WTC11 (cell line): ENCODE results near the gene AMBRA1. TPM values are rescaled to one million over a fixed set of nuclear protein-coding genes. Genes with fewer than 3 reads are reported as not detected.

ENCODE experiments used
- ATAC-seq: fragments of 200-7000 bp; cut with Tn5 transposase; 2 replicates; pipeline ENCODE4 v1.10.0; 2021; ENCODE audit warnings: mild to moderate bottlenecking, moderate library complexity
- CTCF ChIA-PET: fragments of 300-600 bp; sonication (Branson Sonifier 250); formaldehyde crosslinking; loops from one replicate; lab custom pipeline; 2021; ENCODE audit warnings: antibody characterized with exemption; lab: Charles Lee
- POLR2A ChIA-PET: fragments of 350-600 bp; sonication (Branson Sonifier 250); formaldehyde crosslinking; loops from one replicate; lab custom pipeline; 2021; ENCODE audit warnings: antibody characterized with exemption; lab: Charles Lee
- DNase-seq: peaks from one replicate; pipeline ENCODE4 v3.0.0; 2021; ENCODE audit warnings: low spot score
- H3K27ac Mint-ChIP-seq: 2 replicates; pipeline ENCODE4 v1.8.0; 2021; ENCODE audit warnings: mixed read lengths
- H3K27me3 Mint-ChIP-seq: 2 replicates; pipeline ENCODE4 v1.8.0; 2021; ENCODE audit warnings: low read depth, mild to moderate bottlenecking, moderate library complexity, mixed read lengths
- H3K36me3 Mint-ChIP-seq: 2 replicates; pipeline ENCODE4 v1.8.0; 2021; ENCODE audit warnings: mixed read lengths
- H3K4me1 Mint-ChIP-seq: 2 replicates; pipeline ENCODE4 v1.8.0; 2022; ENCODE audit warnings: mixed read lengths
- H3K4me3 Mint-ChIP-seq: 2 replicates; pipeline ENCODE4 v1.8.0; 2021; ENCODE audit warnings: mild to moderate bottlenecking, moderate library complexity, mixed read lengths
- H3K9me3 Mint-ChIP-seq: 2 replicates; pipeline ENCODE4 v1.8.0; 2021; ENCODE audit warnings: mixed read lengths
- FOXJ3 ChIP-seq: sonication (generic); formaldehyde crosslinking; IDR thresholded peaks from 2 replicates; pipeline ENCODE4 v1.9.0; 2021; ENCODE audit warnings: missing genetic modification reagents, mild to moderate bottlenecking, borderline replicate concordance
- FOXP1 ChIP-seq: sonication (generic); formaldehyde crosslinking; IDR thresholded peaks from 2 replicates; pipeline ENCODE4 v1.8.0; 2022; ENCODE audit warnings: missing genetic modification reagents, mild to moderate bottlenecking, moderate library complexity, borderline replicate concordance
- HMGA2 ChIP-seq: fragments of 250-450 bp; sonication (Bioruptor Pico); IDR thresholded peaks from 2 replicates; pipeline ENCODE4 v1.4.0; 2021; ENCODE audit warnings: mild to moderate bottlenecking, moderate library complexity
- IRF2 ChIP-seq: sonication (generic); formaldehyde crosslinking; IDR thresholded peaks from 2 replicates; pipeline ENCODE4 v1.8.0; 2022; ENCODE audit warnings: low read depth, missing genetic modification reagents, borderline replicate concordance
- JAZF1 ChIP-seq: fragments of 250-450 bp; sonication (Bioruptor Pico); IDR thresholded peaks from 2 replicates; pipeline ENCODE4 v1.9.0; 2021; ENCODE audit warnings: moderate library complexity, mild to moderate bottlenecking, inconsistent platforms
- KAT7 ChIP-seq: sonication (generic); formaldehyde crosslinking; IDR thresholded peaks from 2 replicates; pipeline ENCODE4 v1.8.1; 2023; ENCODE audit warnings: missing genetic modification reagents, mild to moderate bottlenecking, borderline replicate concordance
- MYBL2 ChIP-seq: sonication (generic); formaldehyde crosslinking; IDR thresholded peaks from 2 replicates; pipeline ENCODE4 v1.8.1; 2023; ENCODE audit warnings: mild to moderate bottlenecking, moderate library complexity, missing genetic modification reagents
- NR2C2 ChIP-seq: sonication (generic); formaldehyde crosslinking; IDR thresholded peaks from 2 replicates; pipeline ENCODE4 v1.8.0; 2022; ENCODE audit warnings: mild to moderate bottlenecking, missing genetic modification reagents
- SOX15 ChIP-seq: fragments of 250-450 bp; sonication (Bioruptor Pico); IDR thresholded peaks from 2 replicates; pipeline ENCODE4 v1.9.0; 2021; ENCODE audit warnings: mild to moderate bottlenecking
- ZNF121 ChIP-seq: sonication (generic); formaldehyde crosslinking; IDR thresholded peaks from 2 replicates; pipeline ENCODE4 v1.8.0; 2023; ENCODE audit warnings: missing genetic modification reagents
- ZNF219 ChIP-seq: sonication (generic); formaldehyde crosslinking; IDR thresholded peaks from 2 replicates; pipeline ENCODE4 v1.8.0; 2023; ENCODE audit warnings: missing genetic modification reagents, mild to moderate bottlenecking, borderline replicate concordance
- ZNF232 ChIP-seq: sonication (generic); formaldehyde crosslinking; IDR thresholded peaks from 2 replicates; pipeline ENCODE4 v1.8.0; 2022; ENCODE audit warnings: mild to moderate bottlenecking, missing genetic modification reagents
- ZNF317 ChIP-seq: sonication (generic); formaldehyde crosslinking; IDR thresholded peaks from 2 replicates; pipeline ENCODE4 v1.8.1; 2023; ENCODE audit warnings: low read depth, mild to moderate bottlenecking, moderate library complexity, missing genetic modification reagents, borderline replicate concordance
- ZNF671 ChIP-seq: fragments of 250-450 bp; sonication (Bioruptor Pico); IDR thresholded peaks from 2 replicates; pipeline ENCODE4 v1.8.0; 2021; ENCODE audit warnings: mild to moderate bottlenecking
- total RNA-seq: library from RNA; stranded (reverse); gene quantifications from 3 replicates; pipeline ENCODE4 v1.2.3, GENCODE V29; 2021
- TF ChIP-seq, protein P1 (sequence below): fragments of 250-450 bp; sonication (Bioruptor Pico); IDR thresholded peaks from 2 replicates; pipeline ENCODE4 v1.8.0; 2021; ENCODE audit warnings: mild to moderate bottlenecking
- TF ChIP-seq, protein P2 (sequence below): sonication (generic); formaldehyde crosslinking; IDR thresholded peaks from 2 replicates; pipeline ENCODE4 v1.8.1; 2023; ENCODE audit warnings: mild to moderate bottlenecking, moderate library complexity, missing genetic modification reagents
- TF ChIP-seq, protein P3 (sequence below): fragments of 250-450 bp; sonication (Bioruptor Pico); IDR thresholded peaks from 2 replicates; pipeline ENCODE4 v1.9.0; 2021; ENCODE audit warnings: moderate library complexity, mild to moderate bottlenecking, inconsistent platforms, borderline replicate concordance
- TF ChIP-seq, protein P4 (sequence below): sonication (generic); formaldehyde crosslinking; IDR thresholded peaks from 2 replicates; pipeline ENCODE4 v1.8.1; 2023; ENCODE audit warnings: mild to moderate bottlenecking, missing genetic modification reagents
- TF ChIP-seq, protein P5 (sequence below): fragments of 250-450 bp; sonication (Bioruptor Pico); IDR thresholded peaks from 2 replicates; pipeline ENCODE4 v1.9.0; 2021; ENCODE audit warnings: mild to moderate bottlenecking, borderline replicate concordance

The AMBRA1 gene
- total RNA-seq, 1 experiment from 2014 or later: 35.0 TPM

DNA sequence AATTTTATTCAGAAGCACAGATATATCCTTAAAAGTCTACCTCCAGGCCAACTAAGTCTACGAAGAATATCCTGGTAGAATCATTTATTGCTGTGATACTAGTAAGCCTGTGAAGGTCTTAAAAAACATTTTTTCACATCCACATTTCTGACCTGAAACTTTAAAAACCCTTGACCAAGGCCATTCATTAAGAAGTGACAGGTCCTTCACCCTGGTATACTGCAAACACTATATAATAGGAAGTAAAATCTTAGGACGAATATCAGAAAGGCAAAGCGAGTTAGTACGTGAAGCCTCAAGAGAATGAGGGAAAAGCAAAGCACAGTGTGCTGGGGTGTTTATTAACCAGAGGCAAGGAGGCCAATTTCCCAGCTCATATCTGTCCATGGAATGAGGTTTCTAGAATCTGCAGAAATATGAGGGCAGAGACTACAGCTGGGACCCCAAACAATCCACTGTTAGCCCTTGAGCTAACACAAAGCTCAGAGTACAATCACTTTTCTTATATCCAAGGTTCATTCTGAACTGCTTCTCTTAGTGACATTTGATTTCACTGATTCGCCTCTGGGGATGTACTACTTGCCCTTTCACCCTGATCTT, 71.0 kb downstream of the AMBRA1 start:
- Mint-ChIP-seq H3K9me3 (peaks cover 6% of the 10 kb centered on the region), H3K4me3 (no peak overlapping the region), H3K36me3 (peaks cover 6% of the 10 kb centered on the region; the same call in 1 of the 2 replicates), H3K4me1 (peaks cover 36% of the 10 kb centered on the region), H3K27ac (peak overlapping the region; percentile 5; the same call in 1 of the 2 replicates), H3K27me3 (no peaks in the 10 kb centered on the region)
- DNase-seq (no peak), ATAC-seq (no peak)
- CTCF ChIA-PET: interaction anchor here (0.6 to 1.6 kb wide), 8 partner anchors 15 to 139 kb away, joined by 3 to 16 read pairs (median 4); partner anchors contain the start of gene CHRM4
- POLR2A ChIA-PET: interaction anchor here (0.6 kb wide), 1 partner anchor 56 kb away, joined by 3 read pairs; no protein-coding TSS in a partner anchor
- TF ChIP-seq HMGA2: no peak
- TF ChIP-seq, protein P1, sequence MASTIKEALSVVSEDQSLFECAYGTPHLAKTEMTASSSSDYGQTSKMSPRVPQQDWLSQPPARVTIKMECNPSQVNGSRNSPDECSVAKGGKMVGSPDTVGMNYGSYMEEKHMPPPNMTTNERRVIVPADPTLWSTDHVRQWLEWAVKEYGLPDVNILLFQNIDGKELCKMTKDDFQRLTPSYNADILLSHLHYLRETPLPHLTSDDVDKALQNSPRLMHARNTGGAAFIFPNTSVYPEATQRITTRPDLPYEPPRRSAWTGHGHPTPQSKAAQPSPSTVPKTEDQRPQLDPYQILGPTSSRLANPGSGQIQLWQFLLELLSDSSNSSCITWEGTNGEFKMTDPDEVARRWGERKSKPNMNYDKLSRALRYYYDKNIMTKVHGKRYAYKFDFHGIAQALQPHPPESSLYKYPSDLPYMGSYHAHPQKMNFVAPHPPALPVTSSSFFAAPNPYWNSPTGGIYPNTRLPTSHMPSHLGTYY (CRISPR knock-in tag): no peak
- TF ChIP-seq MYBL2 (CRISPR knock-in tag): no peak
- TF ChIP-seq FOXP1 (CRISPR knock-in tag): no peak
- no peak for TF ChIP-seq ZNF121 (CRISPR knock-in tag)
- TF ChIP-seq SOX15: no peak
- TF ChIP-seq, all 79 proteins: peak for 0

DNA sequence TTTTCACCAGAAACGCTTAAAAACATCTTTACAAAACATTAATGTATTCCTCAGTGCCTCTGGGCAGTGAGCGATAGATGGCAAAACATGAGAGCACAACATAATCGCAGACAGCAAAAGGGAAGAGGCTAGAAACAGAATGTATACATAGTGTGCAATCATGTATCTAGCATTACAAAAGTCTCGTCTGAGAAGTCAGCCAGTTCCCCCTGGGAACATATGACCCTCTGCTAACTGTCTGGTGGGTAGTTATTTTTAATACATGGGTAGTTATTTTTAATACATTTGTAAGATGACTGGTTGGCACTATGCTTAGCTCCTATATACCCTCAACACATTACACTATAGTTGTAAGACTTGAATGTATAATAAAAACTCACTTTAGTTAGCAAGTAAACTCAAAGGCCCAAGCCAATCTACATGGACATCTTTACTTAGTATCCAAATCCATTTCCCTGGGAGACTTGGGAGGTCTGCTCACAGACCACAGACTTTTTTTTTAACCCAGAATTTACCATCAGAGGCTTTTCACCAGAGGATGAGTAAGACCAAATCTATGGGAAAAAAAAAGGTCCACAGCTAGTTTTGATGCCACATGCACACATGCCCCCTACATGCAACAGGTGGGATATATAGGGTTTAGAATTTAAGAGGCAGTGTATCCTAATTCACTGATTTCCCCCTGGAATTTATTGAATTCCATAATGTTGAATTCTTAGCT, 71.7 kb downstream of the AMBRA1 start:
- ATAC-seq (no peak), DNase-seq (no peak)
- TF ChIP-seq JAZF1: no peak
- no peak for TF ChIP-seq ZNF219 (CRISPR knock-in tag)
- TF ChIP-seq, protein P2, sequence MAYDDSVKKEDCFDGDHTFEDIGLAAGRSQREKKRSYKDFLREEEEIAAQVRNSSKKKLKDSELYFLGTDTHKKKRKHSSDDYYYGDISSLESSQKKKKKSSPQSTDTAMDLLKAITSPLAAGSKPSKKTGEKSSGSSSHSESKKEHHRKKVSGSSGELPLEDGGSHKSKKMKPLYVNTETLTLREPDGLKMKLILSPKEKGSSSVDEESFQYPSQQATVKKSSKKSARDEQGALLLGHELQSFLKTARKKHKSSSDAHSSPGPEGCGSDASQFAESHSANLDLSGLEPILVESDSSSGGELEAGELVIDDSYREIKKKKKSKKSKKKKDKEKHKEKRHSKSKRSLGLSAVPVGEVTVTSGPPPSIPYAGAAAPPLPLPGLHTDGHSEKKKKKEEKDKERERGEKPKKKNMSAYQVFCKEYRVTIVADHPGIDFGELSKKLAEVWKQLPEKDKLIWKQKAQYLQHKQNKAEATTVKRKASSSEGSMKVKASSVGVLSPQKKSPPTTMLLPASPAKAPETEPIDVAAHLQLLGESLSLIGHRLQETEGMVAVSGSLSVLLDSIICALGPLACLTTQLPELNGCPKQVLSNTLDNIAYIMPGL: no peak
- no peak for TF ChIP-seq IRF2 (CRISPR knock-in tag)
- no peak for TF ChIP-seq ZNF317 (CRISPR knock-in tag)
- TF ChIP-seq ZNF232 (CRISPR knock-in tag): no peak
- TF ChIP-seq KAT7 (CRISPR knock-in tag): no peak
- peaks cover 36% of the 10 kb centered on the region for H3K4me1 Mint-ChIP-seq
- POLR2A ChIA-PET: interaction anchor here (0.6 kb wide), 1 partner anchor 56 kb away, joined by 3 read pairs; no protein-coding TSS in a partner anchor
- H3K9me3 Mint-ChIP-seq: peaks cover 6% of the 10 kb centered on the region
- H3K36me3 Mint-ChIP-seq: peaks cover 6% of the 10 kb centered on the region; the same call in 1 of the 2 replicates
- no peak overlapping the region for H3K27ac Mint-ChIP-seq
- no peak overlapping the region for H3K4me3 Mint-ChIP-seq
- no peaks in the 10 kb centered on the region for H3K27me3 Mint-ChIP-seq
- CTCF ChIA-PET: interaction anchor here (0.6 to 1.6 kb wide), 9 partner anchors 9 to 139 kb away, joined by 3 to 16 read pairs (median 4); partner anchors contain the start of gene CHRM4

DNA sequence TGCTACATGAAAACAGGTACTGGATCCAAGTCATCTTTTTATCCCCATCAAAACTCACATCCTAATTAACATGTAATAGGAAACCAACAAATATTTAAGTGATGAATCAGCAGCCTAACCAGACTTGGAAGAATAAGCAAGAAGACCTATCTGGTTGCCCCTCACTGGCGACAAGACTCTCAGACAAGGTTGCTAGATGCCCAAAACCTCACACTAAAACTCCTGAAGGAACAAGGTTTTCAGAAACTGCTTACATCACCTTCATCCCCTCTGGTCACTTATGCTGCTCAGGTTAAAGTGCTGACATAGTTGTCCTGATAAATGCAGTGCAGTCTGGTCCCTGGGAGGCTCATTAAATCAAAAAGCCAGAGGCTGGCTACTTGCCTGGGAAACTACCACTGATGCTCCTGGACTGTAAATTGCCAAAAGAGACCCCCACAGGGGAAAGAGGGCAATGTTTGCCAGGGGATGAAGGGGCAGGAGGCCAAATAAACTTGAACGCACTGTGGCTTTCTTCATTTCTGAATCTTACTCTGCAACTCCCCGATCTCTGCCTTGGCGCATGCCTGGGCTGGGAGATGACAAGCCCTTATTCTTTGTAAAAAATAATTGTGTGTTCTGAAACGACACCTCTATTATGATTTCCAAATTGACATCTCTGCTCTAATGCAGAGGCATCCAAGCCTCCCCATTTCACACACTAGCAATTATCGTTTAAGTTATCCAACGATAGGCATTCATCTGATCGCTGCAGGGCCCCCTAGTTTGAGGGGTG, 72.7 kb downstream of the AMBRA1 start:
- H3K27ac Mint-ChIP-seq: peak overlapping the region; percentile 77
- H3K4me3 Mint-ChIP-seq: no peak overlapping the region
- CTCF ChIA-PET: interaction anchor here (1.5 to 6.6 kb wide), 4 partner anchors 8 to 108 kb away, joined by 3 to 57 read pairs (median 13); no protein-coding TSS in a partner anchor
- no peaks in the 10 kb centered on the region for H3K36me3 Mint-ChIP-seq
- H3K4me1 Mint-ChIP-seq: peaks cover 36% of the 10 kb centered on the region
- ATAC-seq (peak; percentile 31; the same call in 1 of the 2 replicates), DNase-seq (no peak)
- no peaks in the 10 kb centered on the region for H3K9me3 Mint-ChIP-seq
- TF ChIP-seq, protein P3, sequence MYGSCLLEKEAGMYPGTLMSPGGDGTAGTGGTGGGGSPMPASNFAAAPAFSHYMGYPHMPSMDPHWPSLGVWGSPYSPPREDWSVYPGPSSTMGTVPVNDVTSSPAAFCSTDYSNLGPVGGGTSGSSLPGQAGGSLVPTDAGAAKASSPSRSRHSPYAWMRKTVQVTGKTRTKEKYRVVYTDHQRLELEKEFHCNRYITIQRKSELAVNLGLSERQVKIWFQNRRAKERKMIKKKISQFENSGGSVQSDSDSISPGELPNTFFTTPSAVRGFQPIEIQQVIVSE (CRISPR knock-in tag): no peak
- TF ChIP-seq, protein P4, sequence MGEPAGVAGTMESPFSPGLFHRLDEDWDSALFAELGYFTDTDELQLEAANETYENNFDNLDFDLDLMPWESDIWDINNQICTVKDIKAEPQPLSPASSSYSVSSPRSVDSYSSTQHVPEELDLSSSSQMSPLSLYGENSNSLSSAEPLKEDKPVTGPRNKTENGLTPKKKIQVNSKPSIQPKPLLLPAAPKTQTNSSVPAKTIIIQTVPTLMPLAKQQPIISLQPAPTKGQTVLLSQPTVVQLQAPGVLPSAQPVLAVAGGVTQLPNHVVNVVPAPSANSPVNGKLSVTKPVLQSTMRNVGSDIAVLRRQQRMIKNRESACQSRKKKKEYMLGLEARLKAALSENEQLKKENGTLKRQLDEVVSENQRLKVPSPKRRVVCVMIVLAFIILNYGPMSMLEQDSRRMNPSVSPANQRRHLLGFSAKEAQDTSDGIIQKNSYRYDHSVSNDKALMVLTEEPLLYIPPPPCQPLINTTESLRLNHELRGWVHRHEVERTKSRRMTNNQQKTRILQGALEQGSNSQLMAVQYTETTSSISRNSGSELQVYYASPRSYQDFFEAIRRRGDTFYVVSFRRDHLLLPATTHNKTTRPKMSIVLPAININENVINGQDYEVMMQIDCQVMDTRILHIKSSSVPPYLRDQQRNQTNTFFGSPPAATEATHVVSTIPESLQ (CRISPR knock-in tag): no peak
- TF ChIP-seq ZNF671 (CRISPR knock-in tag) (no peak), NR2C2 (CRISPR knock-in tag) (no peak), FOXJ3 (CRISPR knock-in tag) (no peak)
- TF ChIP-seq, protein P5, sequence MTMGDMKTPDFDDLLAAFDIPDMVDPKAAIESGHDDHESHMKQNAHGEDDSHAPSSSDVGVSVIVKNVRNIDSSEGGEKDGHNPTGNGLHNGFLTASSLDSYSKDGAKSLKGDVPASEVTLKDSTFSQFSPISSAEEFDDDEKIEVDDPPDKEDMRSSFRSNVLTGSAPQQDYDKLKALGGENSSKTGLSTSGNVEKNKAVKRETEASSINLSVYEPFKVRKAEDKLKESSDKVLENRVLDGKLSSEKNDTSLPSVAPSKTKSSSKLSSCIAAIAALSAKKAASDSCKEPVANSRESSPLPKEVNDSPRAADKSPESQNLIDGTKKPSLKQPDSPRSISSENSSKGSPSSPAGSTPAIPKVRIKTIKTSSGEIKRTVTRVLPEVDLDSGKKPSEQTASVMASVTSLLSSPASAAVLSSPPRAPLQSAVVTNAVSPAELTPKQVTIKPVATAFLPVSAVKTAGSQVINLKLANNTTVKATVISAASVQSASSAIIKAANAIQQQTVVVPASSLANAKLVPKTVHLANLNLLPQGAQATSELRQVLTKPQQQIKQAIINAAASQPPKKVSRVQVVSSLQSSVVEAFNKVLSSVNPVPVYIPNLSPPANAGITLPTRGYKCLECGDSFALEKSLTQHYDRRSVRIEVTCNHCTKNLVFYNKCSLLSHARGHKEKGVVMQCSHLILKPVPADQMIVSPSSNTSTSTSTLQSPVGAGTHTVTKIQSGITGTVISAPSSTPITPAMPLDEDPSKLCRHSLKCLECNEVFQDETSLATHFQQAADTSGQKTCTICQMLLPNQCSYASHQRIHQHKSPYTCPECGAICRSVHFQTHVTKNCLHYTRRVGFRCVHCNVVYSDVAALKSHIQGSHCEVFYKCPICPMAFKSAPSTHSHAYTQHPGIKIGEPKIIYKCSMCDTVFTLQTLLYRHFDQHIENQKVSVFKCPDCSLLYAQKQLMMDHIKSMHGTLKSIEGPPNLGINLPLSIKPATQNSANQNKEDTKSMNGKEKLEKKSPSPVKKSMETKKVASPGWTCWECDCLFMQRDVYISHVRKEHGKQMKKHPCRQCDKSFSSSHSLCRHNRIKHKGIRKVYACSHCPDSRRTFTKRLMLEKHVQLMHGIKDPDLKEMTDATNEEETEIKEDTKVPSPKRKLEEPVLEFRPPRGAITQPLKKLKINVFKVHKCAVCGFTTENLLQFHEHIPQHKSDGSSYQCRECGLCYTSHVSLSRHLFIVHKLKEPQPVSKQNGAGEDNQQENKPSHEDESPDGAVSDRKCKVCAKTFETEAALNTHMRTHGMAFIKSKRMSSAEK: no peak
- TF ChIP-seq, all 79 proteins: peak for 0
- no peaks in the 10 kb centered on the region for H3K27me3 Mint-ChIP-seq
- POLR2A ChIA-PET: no interaction called here
